GM18499 (cell line): Measurements from ENCODE around the gene DNAH14.
"Not testable (repeated sequence)": the region's sequence is repeated elsewhere in the genome, so short reads cannot be mapped to it uniquely, and the experiment has no call there.

Experiments
- ATAC-seq: cut with Tn5 transposase; IDR thresholded peaks from one replicate; pipeline ENCODE4 v1.9.1; 2021; ENCODE audit warnings: moderate number of reproducible peaks; ENCODE audit not compliant: insufficient read depth, unreplicated experiment

Gene DNAH14

DNA sequence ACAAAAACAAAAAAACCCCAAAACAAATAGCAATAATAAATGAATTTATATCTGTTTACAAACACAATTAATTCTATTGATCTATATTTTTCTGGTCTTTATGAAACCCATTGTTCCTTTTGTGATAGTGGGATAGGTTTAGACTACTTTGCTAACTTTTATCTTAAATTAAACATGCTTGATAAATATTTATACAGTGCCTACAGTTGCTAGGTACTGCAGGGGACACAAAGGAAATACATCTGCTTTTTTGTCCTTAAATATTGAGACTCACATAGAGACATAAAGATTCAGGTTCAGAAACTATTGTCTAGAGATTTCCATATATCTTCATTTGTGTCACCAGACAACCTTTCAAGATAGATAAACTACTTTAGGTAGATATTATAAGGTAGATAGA is 8.5 kb upstream of the DNAH14 start:
- no peak for ATAC-seq

DNA sequence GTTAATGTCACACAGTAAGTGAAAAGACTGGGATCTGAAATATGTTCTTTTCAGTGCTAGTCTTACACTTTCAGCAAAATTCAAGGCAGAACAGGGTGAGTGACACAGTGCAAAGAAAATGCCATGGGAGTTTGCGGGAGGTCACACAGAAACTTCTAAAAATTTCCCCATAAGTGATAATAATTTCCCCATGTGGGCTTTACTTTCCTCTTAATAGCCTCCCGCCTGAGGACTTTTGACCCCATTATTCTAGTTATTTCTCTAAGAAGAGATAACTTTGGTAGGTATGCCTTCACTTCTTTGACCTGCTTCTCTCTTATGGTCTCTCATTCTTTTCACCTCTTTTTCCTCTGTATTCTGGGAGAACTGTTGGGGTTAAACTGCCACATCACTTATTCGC is 8.1 kb upstream of the DNAH14 start:
- no peak for ATAC-seq

DNA sequence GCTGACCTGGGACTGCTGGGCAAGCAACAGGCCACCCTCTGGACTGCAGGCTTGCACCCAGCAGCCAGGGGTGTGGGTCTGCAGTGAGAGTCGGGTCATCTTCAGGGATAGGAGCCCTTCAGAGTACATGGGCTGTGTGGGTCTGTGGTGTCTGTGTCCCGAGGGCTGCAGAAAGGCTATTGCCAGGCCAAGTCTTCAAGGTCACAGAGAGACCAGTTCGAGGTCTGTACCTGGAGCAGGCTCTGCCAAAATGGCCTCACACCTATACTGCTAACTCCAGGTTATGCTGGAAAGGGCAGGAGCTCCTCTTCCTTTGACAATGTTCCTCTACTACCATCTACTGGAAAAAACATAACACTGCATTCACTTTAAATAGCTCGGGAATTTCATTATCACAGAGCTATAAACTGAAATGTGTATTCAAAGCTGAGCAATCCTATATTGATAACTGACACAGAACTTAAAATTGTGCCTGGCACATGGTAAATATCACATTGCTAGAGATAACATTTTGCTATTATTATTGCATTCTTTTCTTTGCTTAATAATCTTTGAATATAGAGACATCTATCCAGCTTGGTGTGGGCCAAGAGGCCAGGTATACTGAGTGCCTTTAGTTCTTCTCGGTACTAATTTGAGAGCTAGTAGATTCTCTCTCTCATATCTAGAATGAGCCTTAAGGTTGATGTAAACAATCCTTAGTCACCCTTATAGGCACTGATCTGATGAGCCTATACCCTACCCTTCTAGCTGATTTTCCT is 6.9 kb upstream of the DNAH14 start:
- no peak for ATAC-seq

DNA sequence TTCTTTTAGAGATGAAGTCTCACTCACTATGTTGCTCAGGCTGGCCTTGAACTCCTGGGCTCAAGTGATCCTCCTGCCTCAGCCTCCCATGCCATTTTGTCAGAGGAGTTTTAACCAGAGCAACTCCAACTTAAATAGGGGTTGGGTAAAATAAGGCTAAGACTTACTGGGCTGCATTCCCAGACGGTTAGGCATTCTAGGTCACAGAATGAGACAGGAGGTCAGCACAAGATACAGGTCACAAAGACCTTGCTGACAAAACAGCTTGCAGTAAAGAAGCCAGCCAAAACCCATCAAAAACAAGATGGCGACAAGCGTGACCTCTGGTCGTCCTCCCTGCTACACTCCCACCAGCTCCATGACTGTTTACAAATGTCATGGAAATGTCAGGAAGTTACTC is 5.7 kb upstream of the DNAH14 start:
- ATAC-seq, result no peak

DNA sequence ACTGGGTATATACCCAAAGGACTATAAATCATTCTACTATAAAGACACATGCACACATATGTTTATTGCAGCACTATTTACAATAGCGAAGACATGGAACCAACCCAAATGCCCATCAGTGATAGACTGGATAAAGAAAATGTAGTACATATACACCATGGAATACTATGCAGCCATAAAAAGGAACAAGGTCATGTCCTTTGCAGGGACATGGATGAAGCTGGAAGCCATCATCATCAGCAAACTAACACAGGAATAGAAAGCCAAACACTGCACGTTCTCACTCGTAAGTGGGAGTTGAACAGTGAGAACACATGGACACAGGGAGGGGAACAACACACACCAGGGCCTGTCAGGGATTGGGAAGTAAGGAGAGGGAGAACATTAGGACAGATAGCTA is 1.8 kb upstream of the DNAH14 start:
- ATAC-seq, result not testable (repeated sequence)

DNA sequence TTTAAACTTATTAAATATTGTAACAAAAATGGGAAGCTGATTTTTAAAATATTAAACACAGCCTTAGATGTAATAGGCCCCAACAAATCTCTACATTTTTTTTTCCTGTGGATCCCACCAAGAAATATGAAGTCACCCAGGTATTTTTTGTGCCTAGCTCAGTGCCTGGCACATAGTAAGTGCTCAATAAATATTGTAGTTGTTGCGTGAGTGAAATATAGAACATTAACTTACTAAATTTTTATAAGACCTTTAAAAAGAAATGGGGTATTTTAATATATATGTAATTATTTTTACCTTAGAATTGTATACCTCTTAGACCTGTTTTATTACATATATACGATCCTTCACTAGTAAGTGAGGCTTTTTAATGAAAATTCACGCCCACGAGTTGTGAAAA is 569 bp upstream of the DNAH14 start:
- ATAC-seq, result no peak

DNA sequence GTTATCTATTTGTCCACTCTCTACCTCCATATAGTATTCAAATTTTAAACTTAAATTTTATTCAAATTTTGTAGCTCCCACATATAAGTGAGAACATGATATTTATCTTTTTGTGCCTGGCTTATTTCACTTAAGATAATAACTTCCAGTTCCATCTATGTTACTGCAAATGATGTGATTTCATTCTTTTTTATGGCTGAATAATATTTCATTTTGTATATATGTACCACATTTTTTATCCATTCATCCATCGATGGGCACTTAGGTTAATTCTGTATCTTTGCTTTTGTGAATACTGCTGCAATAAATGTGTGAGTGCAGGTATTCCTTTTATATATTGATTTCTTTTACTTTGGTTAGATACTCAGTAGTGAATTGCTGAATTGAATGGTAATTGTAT is 2.1 kb downstream of the DNAH14 start:
- no peak for ATAC-seq

DNA sequence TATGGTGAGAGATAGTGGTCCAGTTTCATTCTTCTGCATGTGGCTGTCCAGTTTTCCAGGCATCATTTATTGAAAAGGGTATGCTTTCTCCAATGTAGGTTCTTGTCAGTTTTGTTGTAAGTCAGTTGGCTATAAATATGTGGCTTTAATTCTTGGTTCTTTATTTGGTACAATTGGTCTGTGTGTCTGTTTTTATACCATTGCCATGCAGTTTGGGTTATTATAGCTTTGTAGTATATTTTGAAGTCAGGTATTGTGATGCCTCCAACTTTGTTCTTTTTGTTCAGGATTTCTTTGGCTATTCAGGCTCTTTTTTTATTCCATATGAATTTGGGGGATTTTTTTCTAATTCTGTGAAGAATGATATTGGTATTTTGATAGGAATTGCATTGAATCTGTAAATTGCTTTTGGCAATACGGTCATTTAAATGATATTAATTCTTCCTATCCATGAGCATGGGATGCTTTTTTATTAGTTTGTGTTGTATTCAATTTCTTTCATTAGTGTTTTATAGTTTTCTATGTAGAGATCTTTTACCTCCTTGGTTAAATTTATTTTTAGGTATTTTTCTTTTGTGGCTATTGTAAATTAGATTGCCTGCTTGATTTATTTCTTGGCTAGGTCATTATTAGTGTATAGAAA is 3.3 kb downstream of the DNAH14 start:
- no peak for ATAC-seq

DNA sequence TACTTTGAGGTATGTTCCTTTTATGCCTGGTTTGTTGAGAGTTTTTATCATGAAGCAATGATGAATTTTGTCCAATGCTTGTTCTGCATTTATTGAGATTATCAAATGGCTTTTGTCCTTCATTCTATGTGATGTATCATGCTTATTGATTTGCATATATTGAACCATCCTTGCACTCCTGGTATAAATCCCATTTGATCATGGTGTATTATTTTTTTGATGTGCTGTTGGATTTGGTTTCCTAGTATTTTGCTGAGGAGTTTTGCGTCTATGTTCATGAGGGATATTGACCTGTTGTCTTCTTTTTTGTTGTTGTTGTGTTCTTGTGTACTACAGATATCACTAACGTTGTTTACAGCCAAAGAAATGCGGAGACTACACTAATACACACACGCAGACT is 4.1 kb downstream of the DNAH14 start:
- no peak for ATAC-seq

DNA sequence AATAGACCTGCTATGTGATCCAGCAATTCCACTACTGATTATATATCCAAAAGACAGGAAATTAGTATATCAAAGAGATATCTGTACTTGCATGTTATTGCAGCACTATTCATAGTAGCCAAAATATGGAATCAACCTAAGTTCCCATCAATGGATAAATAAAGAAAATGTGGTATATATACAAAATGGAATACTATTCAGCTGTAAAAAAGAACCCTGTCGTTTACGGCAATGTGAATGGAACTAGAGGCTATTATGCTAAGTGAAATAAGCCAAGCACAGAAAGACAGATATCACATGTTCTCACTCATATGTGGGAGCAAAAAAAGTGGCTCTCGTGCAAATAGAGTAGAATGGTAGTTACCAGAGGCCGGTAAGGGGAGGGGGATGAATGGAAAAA is 9.2 kb downstream of the DNAH14 start:
- no peak for ATAC-seq

DNA sequence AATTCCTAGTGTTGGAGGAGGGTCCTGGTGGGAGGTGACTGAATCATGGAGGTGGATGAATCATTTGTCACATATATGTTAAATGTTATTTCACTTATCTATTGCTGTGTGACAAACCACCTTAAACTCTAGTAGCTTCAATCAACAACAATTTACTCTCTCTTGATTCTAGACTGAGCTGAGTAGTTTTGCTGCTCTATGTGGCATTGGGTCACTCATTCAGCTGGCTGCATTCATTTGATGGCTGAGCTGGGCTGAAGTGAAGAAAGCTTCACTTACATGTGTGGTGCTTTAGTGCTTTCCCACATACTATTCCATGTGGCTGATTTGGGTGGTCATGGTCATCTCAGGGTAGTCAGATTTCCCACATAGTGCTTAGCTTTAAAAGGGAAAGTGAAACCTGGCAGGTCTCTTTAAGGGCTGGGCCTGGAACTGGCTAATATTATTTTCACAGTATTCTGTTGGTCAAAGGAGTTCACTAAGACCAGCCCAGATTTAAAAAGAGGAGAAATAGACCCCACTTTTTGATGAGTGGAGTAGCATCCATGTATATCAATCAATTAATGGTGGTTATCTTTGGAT is 10.5 kb downstream of the DNAH14 start:
- ATAC-seq, result no peak

DNA sequence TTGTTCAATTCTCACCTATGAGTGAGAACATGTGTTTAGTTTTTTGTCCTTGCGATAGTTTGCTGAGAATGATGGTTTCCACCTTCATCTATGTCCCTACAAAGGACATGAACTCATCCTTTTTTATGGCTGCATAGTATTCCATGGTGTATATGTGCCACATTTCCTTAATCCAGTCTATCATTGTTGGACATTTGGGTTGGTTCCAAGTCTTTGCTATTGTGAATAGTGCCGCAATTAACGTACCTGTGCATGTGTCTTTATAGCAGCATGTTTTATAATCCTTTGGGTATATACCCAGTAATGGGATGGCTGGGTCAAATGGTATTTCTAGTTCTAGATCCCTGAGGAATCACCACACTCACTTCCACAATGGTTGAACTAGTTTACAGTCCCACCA is 11.3 kb downstream of the DNAH14 start:
- ATAC-seq, result not testable (repeated sequence)

DNA sequence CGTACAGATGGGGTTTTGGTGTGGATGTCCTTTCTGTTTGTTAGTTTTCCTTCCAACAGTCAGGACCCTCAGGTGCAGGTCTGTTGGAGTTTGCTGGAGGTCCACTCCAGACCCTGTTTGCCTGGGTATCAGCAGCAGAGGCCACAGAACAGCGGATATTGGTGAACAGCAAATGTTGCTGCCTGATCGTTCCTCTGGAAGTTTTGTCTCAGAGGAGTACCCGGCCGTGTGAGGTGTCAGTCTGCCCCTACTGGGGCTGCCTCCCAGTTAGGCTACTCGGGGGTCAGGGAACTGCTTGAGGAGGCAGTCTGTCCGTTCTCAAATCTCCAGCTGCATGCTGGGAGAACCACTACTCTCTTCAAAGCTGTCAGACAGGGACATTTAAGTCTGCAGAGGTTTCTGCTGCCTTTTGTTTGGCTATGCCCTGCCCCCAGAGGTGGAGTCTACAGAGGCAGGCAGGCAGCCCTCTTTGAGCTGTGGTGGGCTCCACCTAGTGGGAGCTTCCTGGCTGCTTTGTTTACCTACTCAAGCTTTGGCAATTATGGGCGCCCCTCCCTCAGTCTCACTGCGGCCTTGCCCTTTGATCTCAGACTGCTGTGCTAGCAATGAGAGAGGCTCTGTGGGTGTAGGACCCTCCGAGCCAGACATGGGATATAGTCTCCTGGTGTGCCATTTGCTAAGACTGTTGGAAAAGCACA is 16.3 kb downstream of the DNAH14 start:
- not testable (repeated sequence) for ATAC-seq

DNA sequence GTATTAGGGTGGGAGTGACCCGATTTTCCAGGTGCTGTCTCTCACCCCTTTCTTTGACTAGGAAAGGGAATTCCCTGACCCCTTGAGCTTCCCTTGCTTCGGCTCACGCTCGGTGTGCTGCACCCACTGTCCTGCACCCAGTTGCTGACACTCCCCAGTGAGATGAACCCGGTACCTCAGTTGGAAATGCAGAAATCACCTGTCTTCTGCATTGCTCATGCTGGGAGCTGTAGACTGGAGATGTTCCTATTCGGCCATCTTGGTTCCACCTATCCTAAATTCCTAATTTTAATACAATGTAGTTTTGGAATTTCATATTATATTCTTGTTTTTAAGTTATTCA is 16.8 kb downstream of the DNAH14 start:
- not testable (repeated sequence) for ATAC-seq

DNA sequence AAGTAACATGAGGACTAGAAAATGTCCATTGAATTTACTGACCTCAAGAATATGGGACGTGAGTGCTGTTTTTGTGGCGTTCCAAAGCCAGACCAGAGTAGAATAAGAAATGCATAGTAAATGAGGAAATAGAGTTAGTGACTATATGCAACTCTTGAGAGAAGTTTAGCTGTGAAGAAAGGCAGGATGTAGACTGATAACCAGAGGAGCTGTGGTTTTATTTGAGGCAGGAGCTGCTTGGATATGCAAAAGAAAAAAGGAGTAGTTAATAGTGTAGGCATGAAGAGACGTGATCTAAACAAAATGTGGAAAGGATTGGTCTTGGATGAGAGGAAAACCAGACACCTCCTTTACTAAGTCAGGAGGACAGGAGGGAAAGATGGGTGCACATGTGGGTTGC is 28.2 kb downstream of the DNAH14 start:
- no peak for ATAC-seq

DNA sequence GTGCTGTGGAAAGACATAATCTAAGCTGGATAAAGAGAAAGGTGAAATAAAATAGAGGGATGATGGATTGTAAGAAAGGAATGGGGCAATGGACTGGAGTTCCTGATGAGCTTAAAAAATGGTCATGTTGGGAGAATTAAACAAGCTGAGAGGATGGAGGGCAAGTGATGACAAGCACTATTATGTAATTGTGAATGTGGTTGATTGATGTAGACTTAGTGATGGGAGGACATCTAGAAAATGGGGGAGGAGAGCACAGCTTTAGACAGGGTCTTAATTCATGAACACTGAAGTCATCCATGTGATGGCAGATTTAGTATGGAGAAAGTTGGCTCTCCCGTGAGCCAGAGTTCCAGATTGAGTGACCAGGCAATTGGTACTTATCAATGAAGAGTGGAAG is 29.0 kb downstream of the DNAH14 start:
- no peak for ATAC-seq

DNA sequence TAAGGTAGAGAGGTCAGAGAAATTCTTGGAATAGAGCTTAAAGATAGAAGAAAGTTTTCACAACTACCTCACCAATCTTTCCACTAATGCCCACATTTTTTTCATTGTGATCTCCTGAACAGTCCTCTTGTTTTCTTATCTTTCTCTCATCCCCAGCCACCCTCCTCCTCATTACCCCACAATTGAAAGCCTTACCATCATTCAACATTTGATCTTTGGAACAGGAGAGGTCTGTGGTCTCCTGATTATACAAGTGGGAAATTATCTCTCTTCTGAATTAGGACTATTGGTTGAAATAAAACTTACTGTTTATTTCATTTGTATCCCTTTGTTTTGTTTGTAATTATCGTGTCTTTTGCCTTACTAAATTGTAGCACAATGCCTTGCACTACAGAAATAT is 29.6 kb downstream of the DNAH14 start:
- no peak for ATAC-seq

DNA sequence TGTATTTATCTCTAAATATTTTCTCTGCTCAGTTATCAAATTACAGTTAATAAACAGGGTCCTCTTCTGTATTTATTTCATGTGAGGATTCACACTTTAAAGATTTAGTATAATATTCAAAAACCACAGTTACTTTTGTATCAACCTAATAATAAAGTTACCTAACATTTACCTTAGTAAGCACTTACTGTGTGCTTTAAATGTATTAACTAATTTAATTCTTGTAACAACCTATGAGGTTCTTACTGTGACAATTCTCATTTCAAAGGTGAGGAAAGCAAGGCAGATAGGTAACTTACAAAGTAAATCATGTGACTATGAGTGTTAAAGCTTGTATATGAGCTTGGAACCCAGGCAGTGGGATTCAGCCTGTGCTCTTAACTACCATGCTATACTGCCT is 30.2 kb downstream of the DNAH14 start:
- no peak for ATAC-seq

DNA sequence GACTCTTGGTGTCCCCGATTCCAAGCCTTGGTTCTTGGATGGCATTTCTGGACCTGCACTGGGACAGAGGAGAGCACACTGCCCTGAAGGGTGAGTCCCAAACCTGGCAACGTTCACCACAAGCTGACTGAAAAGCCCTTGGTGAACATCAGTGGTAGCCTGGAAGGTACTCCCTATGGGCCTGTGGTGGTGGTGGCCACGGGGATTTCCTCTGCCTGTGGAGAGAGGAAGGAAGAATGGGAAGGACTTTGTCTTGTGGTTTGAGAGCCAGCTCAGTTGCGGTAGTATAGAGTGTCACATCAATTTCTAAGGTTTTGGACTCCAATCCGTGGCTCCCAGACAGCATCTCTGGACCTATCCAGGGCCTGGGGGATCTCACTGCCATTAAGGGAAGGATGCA is 50.7 kb downstream of the DNAH14 start:
- ATAC-seq, result no peak

DNA sequence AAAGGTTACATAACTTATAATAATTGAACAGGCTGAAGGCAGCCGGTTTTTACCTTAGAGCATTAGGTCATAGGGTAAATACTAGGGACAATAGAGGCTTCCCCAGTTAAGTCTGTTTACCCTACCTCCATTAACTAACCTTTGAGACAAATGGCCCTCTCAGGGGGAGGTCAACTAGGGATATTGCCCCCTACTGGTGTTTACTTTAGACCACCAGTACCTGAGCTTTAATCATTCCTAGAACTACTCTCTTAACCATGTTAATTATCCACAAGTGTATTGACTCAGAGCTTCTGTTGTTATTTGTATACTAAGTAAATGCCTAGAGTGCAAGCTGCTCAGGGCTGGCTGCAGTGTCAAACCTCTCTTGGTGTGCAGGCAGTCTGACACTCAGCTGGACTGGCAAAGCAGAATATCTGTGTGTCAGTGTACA is 52.5 kb downstream of the DNAH14 start:
- not testable (repeated sequence) for ATAC-seq

DNA sequence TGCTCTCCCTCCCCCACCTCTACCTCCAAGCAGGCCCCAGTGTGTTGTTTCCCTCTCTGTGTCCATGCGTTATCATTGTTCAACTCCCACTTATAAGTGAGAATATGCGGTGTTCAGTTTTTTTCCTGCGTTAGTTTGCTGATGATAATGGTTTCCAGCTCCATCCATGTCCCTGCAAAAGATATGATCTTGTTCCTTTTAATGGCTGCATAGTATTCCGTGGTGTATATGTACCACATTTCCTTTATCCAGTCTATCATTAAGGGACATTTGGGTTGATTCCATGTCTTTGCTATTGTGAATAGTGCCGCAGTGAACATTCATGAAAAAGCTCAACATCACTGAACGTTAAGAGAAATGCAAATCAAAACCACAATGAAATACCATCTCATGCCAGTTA is 58.6 kb downstream of the DNAH14 start:
- ATAC-seq, result no peak
